SIG-M5 treated with dmso at 0.1 percent for 504 hours (cell line): Measurements from ENCODE around the gene NDUFB10.
A peak's percentile ranks its signal among the peaks of the same experiment; 100 is the strongest.

ENCODE experiments used
- DNase-seq: peaks from one replicate; lab custom pipeline; 2025; ENCODE audit not compliant: unreplicated experiment; lab: John Stamatoyannopoulos, UW

NDUFB10 gene

GRCh38 chr16:1999866-2000514 is 40.7 kb downstream of the NDUFB10 start:
- DNase-seq, result no peak

GRCh38 chr16:2001035-2001434 is 41.7 kb downstream of the NDUFB10 start:
- DNase-seq, result no peak

DNA sequence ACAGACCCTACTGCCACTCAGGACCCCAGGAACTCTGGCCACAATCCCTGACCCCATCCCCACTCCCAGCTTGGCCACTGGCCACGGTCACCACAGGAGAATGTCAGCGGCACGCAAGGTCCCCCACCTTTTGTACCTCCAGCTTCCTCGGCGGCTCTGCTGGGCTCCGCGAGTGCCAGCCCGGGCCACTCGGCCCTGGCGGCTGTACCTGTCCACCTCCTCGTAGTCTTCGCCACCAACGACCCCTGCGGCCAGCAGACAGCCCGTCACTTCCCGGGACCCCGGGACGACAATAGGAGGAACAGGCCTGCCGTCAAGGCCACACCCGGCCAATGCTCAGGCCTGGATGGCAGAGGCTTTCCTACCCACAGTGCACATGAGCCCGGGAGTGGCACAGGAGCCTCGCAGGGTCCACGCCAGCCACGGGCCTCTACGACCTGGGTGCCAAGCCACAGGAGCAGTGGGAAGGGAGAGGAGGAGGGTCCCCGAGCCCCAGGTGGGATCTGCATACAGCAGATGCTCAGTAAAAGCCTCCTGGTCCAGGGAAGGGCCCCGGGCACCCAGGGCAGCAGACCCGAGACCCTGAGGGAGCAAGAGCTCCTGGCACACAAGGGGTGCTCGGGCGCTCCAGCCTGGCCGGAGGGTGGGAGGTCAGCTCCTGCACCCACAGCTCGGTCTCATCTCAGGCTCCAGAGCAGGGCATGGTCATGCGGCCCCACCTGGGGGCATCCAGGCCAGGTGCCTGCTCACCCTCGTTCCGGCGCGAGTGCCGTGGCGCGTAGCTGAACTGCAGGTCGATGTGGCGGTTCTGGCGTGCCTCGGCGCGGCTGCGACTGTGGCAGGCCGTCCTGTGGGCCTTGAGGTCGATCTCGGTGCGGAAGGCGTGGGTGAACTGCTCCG is 42.4 kb downstream of the NDUFB10 start:
- DNase-seq, result no peak

GRCh38 chr16:2002406-2003230 is 43.3 kb downstream of the NDUFB10 start:
- DNase-seq, result no peak

- DNase-seq, result no peak
Measured at GRCh38 chr16:2003231-2003826, 44.0 kb downstream of the NDUFB10 start.

- peak; percentile 85 for DNase-seq
Measured at GRCh38 chr16:2003827-2004641, 44.7 kb downstream of the NDUFB10 start.

DNA sequence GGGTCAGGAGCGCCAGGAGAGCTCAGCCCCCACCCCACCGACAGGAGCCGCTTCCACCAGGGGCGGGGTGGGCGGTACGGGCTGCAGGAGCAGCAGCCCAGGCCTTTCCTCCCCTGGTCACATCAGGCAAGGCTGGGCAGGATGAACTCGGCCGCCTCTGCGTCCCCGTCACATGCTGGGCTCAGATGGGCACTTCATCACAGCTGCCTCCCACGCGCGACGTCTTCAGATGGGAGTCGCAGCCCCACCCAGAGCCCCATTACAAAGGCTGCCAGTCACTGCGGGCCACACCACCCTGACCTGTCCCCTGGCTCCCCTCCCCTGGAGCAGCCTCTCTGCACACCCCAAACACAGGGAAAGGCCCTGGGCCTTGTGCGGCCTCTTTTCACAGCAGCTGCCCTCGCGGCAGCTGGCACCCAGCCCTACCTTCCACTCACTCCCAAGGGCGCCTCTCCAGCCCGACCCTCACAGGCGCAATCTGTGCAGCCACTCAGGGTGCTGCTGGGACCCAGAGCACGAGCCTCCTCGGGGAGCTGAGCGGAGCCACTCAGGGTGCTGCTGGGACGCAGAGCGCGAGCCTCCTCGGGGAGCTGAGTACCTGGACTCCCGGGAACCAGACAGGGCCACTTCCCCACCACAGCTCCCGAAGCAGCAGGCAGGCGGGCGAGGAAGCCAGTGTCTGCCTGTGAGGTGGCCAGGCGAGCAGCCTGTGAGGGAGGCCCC is 45.6 kb downstream of the NDUFB10 start:
- no peak for DNase-seq

GRCh38 chr16:2005646-2006045 is 46.3 kb downstream of the NDUFB10 start:
- no peak for DNase-seq

- DNase-seq, result no peak
Measured at GRCh38 chr16:2006317-2006716, 47.0 kb downstream of the NDUFB10 start.

- DNase-seq, result no peak
Measured at GRCh38 chr16:2007081-2007836, 47.9 kb downstream of the NDUFB10 start.

DNA sequence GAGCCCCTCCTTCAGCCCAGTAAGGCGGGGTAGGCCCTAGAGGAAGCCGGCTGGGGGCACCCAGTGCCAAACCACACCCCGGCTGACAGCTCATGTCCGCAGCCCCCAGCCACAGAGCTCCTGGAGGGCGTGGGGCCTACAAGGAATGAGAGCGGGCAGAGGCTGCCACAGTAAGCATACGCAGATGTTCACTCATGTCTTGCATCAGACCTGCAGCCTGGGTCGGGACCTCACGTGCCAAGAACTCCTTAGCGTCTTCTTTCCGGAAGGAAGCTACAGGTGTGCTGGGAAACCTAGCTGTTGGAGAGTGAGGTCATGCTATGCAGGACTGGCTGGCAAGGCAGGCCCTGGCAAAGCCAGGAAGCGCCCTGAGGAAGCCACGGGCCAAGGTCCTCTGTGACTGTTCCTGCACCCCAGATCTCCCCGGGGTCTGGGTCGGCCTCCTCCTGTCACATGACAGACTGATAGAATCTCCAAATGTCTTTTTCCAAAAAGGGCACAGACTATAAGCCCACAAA is 48.7 kb downstream of the NDUFB10 start:
- peak; percentile 83 for DNase-seq

- DNase-seq, result peak; percentile 66
Measured at GRCh38 chr16:2008631-2009163, 49.4 kb downstream of the NDUFB10 start.

- no peak for DNase-seq
Measured at GRCh38 chr16:2009164-2009711, 49.9 kb downstream of the NDUFB10 start.

- peak; percentile 63 for DNase-seq
Measured at GRCh38 chr16:2009791-2010510, 50.6 kb downstream of the NDUFB10 start, which contains the start of gene ZNF598. ZNF598 (minus strand) TSS chr16:2009821.
